Right hindlimb (tissue), 1 donor: ENCODE data around the gene MAD1L1.

Source experiments
- DNase-seq: peaks from one replicate; pipeline ENCODE4 v3.0.0-alpha.2; 2018

MAD1L1 gene

DNA sequence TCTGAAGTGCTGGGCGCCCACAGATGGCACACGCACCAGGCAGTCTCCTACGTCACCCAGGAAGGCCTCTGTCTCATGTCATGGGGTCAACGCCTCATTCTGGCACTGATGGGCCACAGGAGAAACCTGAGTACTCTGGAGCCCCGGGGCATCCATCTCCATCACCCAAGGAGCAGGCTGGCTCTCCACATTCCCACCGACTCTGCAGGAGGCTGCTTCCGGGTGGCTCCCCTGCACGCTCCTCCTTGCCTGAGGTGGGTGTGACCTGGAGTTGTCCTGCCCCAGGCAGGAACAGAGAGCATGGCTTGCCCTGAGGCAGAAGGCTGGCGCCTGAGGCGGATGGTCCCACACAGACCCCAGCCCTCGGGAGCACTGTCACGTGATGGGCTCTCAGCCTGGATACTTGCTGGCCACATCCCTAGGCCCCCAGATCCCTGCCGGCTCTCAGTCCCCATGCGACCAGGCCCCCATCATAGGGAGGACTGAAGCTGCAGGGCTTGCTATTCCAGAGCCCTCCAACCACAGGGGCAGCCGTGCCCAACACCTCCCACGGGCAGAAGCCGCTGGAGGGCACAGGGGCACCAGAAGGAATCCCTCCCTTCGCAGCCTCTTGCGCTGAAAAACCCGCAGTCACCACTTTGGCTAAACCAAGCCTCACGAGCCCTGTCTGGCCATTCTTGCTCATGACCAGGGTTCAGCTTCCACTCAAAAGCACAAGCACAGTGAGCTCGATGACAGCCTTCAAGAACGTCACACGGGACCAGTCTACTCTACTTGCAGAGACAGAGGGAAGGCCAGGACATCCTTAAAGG, 80.7 kb downstream of the MAD1L1 start:
- no peak for DNase-seq

GRCh38 chr7:2151237-2151636, 81.5 kb downstream of the MAD1L1 start:
- DNase-seq = no peak

DNA sequence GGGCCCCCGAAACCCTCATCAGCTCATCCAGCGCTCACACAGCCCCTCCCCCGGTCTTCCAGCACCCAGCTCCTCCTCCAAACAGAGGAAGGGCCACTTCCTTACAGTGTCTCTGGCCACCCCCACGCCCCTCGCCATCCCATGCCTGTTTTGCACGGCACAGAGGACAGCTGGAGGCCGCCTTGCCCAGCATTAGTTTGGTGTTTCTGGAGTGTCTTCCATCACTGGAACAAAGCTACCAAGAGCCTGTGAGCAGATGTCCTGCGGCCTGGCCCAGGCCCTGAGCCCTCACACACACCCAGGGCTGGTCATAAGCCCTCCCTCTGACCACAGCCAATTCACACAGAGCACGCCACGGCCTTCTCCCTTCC, 82.3 kb downstream of the MAD1L1 start:
- no peak for DNase-seq

DNA sequence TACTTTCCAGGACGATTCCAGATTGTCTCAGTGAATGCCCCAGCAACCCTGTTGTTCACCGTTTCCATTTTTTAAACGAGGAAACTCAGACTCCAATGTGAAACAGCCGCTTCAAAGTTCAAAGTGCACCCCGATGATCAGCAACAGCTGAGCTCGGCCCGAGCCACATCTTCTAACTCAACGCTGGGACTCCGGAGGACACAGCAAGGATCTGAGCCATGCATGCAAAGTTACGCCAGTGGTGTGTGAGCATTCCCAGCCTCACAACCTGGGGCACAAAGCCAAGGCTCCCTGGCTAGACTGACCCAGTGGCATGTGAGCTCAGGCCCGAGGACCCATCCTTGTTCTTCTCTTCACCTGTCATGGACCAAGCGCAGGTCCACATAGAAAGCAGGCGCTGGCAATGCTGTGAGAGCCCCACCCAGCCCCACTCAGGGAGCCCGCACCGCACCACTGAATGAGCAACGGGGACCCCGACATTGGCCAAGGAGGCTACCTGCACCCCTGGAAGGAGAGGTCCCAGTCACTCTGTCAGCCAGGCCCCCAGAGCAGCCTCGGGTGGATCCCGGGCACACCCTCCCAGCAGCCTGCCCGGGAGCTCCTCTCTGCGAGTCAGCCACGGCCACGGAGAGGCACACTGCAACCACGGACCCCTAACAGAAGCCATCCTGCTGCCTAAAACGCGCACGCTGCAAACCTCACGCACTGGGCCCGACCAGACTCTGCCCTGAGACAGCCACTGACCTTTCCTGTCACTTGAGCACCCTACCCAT, 82.9 kb downstream of the MAD1L1 start:
- no peak for DNase-seq

- DNase-seq = no peak
These were observed 83.9 kb downstream of the MAD1L1 start for GRCh38 chr7:2148814-2149213.

DNA sequence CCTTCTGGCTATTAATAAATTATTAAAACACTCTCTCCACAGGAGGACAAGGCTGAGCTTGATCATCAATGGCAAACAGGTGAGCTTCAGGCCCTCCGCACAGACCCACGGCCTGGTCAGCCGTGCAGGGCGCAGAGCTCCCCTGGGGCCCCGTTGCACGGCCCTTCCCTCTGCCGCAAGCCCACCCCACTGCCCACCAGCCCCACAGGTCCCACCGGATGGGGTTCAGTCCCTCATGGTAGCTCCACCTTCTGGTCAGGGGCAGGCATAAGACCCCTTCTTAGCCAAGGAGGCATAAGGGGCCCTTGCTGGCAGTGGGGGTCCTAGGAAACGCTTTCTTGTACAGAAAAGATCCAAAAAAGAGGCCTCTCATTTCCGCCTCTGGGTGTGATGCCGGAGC, 84.6 kb downstream of the MAD1L1 start:
- DNase-seq = no peak

DNA sequence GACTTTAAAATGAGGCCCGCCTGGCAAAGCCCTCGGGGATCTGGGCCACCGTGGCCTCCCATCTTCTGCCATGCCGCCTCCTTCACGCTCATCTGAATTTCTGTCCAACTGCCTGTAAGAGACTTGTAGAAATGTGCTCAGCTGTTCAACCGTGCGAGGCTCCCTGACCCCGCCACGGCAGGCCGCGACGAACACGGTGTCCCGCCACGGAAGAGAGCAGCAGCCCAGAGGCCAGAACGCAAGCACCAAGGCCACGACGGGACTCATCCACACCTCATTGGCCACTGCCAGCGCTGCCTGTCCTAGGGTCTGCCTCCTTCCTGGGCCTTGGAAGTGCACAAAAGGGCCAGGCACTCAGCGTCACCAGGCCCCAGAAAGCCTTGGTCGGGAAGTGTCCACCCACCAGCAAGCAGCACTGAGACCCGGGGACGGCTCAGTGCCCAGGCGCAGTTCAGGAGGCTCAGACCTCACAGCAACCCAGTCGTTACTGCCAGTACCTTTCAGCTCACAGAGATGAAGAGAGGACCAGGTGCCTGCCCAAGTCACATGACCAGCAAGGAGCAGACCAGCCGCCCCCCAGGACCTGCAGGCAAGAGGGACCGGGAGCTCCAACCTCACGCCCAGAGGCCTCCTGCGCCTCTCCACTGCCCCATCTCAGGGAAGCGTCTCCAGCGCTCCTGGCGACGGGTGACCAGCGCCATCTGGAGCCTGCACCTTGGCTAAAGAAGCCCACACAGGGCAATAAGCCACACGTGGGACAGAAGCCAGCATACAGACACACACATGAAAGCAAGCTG, 85.9 kb downstream of the MAD1L1 start:
- DNase-seq = no peak

GRCh38 chr7:2145835-2146580, 86.7 kb downstream of the MAD1L1 start:
- DNase-seq = no peak

DNA sequence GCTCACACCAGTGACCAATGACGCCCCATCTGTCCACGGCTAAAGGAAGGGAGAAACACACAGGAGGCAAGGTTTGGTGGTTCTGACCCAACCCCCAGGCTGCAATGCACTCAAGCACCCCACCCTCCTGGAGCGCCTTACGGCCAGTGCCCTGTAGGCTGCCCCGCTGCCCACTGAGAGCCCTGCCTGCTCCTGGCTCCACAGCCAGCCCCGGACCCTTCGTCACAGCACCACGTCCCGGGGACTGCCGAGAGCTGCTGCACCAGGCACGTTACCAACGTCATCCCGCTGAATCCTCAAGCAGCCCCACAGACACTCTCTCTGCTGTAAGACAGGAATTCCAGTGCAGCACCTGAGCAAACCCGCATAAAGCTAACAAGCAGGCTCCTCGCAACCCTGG, 87.8 kb downstream of the MAD1L1 start:
- DNase-seq = no peak

DNA sequence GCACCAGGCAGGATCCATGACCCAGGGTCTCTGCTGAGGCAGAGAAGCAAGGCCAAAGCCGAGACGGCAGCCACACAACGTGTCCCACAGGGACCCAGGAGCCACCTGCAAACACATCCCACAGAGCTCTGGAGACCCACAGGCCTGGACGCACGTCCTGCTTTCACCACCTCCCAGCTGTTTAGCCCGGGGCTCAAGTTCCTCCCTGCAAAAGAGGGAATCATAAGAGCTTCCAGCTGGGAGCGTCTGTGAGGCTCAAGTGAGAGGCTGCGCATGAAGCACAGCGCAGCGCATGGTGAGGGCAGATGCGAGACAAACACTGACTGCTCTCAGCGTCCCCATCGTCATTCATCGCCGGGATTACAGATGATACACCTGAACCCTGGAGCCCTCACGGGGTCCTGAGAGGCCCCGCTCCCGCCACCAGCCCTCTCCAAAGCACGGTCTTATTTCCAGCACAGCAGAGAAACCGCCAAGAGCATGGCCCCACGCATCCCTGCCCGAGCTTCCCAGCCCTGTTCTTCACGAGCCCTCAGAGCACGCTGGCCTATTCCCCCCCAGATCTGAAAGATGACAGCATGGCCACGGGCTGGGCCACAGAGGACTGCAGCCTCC, 88.7 kb downstream of the MAD1L1 start:
- peak; percentile 64 for DNase-seq

GRCh38 chr7:2143450-2143849, 89.3 kb downstream of the MAD1L1 start:
- DNase-seq = no peak

- DNase-seq = no peak
These were observed 90.4 kb downstream of the MAD1L1 start for GRCh38 chr7:2142386-2142785.

- no peak for DNase-seq
These were observed 91.1 kb downstream of the MAD1L1 start for GRCh38 chr7:2141651-2142050.

- no peak for DNase-seq
These were observed 91.7 kb downstream of the MAD1L1 start for GRCh38 chr7:2141021-2141410.

- no peak for DNase-seq
These were observed 92.3 kb downstream of the MAD1L1 start for GRCh38 chr7:2140216-2141020.

DNA sequence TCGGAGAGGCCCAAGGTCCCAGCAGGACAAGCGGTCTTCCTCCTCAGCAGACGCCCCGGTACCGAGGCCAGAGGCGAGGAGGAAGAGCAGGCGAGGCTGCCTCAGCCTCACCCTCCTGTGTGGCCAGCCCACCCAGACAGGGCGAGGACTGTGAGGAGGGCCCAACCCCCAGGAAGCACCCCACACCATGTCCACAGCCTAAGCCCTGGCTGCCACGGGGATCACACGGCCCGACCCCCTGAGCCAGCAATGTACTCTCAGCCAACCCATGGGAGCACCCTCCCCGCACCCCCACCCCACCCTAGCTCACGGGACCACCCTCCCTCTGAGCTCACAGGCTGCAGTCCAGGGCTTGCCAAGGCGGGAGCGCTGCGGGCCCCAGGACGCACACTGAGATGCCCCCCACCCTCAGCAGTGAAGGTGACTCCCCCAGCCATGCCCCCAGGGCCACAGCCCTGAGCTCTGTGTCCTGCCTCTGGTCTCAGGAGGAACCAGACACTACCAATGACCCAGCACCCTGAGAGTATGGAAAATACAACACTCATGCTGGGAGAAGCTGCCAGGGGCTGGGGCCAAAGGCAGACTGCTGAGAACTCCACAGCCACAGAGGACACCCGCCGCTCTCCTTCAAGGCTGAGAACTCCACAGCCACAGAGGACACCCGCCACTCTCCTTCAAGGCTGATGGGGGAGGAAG, 93.6 kb downstream of the MAD1L1 start:
- DNase-seq = no peak

GRCh38 chr7:2138146-2138765, 94.5 kb downstream of the MAD1L1 start:
- DNase-seq = no peak

GRCh38 chr7:2134740-2135139, 98.0 kb downstream of the MAD1L1 start:
- DNase-seq = no peak

- no peak for DNase-seq
These were observed 100.5 kb downstream of the MAD1L1 start for GRCh38 chr7:2132243-2132642.

DNA sequence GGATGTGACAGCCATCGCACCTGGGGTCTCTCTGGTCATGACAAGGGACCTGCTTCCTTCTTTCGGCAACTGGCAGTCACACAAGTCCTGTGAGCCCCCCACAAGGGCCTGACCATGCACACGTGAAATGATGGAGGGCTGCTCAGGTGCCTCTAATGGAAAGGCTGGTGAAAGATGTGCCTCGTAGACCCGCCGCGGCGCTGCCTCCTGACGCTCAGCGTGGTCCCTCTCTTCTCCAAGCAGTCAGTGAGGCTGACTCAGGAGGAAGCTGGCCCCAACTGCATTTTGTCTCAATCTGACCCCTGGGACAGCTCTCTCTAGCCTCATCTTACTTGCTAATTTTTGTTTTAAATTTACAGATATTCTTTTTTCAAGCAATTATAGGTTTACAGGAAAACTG, 100.9 kb downstream of the MAD1L1 start:
- no peak for DNase-seq
